Upper lobe of right lung (tissue), 1 donor: ENCODE results near the gene OR13C5. TPM values are rescaled to one million over a fixed set of nuclear protein-coding genes. Genes with fewer than 3 reads are reported as not detected.
A peak's percentile ranks its signal among the peaks of the same experiment; 100 is the strongest.
"Not testable (repeated sequence)": the region's sequence is repeated elsewhere in the genome, so short reads cannot be mapped to it uniquely, and the experiment has no call there.

ENCODE experiments used
- ATAC-seq: fragments of 200-7000 bp; cut with Tn5 transposase; one replicate; pipeline ENCODE4 v1.9.1; 2020; ENCODE audit warnings: mild to moderate bottlenecking, moderate library complexity
- DNase-seq: peaks from one replicate; pipeline ENCODE4 v3.0.0-alpha.2; 2020
- H3K27ac ChIP-seq: fragments of 200-600 bp; one replicate; pipeline ENCODE4 v1.8.0; 2022
- H3K27me3 ChIP-seq: fragments of 200-600 bp; one replicate; pipeline ENCODE4 v1.8.0; 2022; ENCODE audit warnings: mild to moderate bottlenecking
- H3K36me3 ChIP-seq: fragments of 200-600 bp; one replicate; pipeline ENCODE4 v1.8.0; 2022
- H3K4me1 ChIP-seq: fragments of 200-600 bp; one replicate; pipeline ENCODE4 v1.8.0; 2022
- H3K4me3 ChIP-seq: fragments of 200-600 bp; one replicate; pipeline ENCODE4 v1.8.0; 2022; ENCODE audit warnings: mild to moderate bottlenecking
- H3K9me3 ChIP-seq: fragments of 200-600 bp; one replicate; pipeline ENCODE4 v1.8.0; 2022
- CTCF ChIP-seq: fragments of 200-600 bp; IDR thresholded peaks from one replicate; pipeline ENCODE4 v1.8.0; 2022; ENCODE audit warnings: antibody characterized with exemption
- intact Hi-C: fragments of 100-400 bp; cut with DNase I; formaldehyde crosslinking; loops from one replicate; pipeline ENCODE4 v1.11.0; 2022
- long read RNA-seq: library from polyadenylated mRNA; unstranded; transcript quantifications from one replicate; pipeline ENCODE4 v2.0.0, GENCODE V29; 2021
- total RNA-seq: library from RNA; stranded (reverse); fragmentation: NEBNext Ultra II Directional; extraction: Animal tissue kit (Norgen Biotek cat#: 25700); gene quantifications from one replicate; pipeline ENCODE4 v1.2.1, GENCODE V29; 2021
- donor health status: DM: no; HTN: yes; CAD: no; lungs with severe emphysema.

Gene OR13C5, protein sequence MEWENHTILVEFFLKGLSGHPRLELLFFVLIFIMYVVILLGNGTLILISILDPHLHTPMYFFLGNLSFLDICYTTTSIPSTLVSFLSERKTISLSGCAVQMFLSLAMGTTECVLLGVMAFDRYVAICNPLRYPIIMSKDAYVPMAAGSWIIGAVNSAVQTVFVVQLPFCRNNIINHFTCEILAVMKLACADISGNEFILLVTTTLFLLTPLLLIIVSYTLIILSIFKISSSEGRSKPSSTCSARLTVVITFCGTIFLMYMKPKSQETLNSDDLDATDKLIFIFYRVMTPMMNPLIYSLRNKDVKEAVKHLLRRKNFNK
- total RNA-seq, result not detected
- long read RNA-seq, result 0 reads

- ATAC-seq, H3K4me3 ChIP-seq, intact Hi-C loops, H3K27ac ChIP-seq, H3K27me3 ChIP-seq, H3K9me3 ChIP-seq, H3K36me3 ChIP-seq, DNase-seq, H3K4me1 ChIP-seq: not testable (repeated sequence)
Observed at GRCh38 chr9:104599313-104599712, at the start of gene OR13C5. Gene OR13C5, minus strand, starts transcription at chr9:104599413. Its CDS starts 0 bp downstream, at chr9:104599413.

GRCh38 chr9:104635456-104635855 is 36.2 kb upstream of the OR13C5 start:
- no peaks in the 10 kb centered on the region for H3K36me3 ChIP-seq
- no peak for DNase-seq
- H3K27me3 ChIP-seq, result no peaks in the 10 kb centered on the region
- no peak for TF ChIP-seq CTCF
- ATAC-seq, result no peak
- intact Hi-C loops, result no loop called here
- no peak overlapping the region for H3K4me3 ChIP-seq
- no peak overlapping the region for H3K27ac ChIP-seq
- no peaks in the 10 kb centered on the region for H3K4me1 ChIP-seq
- no peaks in the 10 kb centered on the region for H3K9me3 ChIP-seq

DNA sequence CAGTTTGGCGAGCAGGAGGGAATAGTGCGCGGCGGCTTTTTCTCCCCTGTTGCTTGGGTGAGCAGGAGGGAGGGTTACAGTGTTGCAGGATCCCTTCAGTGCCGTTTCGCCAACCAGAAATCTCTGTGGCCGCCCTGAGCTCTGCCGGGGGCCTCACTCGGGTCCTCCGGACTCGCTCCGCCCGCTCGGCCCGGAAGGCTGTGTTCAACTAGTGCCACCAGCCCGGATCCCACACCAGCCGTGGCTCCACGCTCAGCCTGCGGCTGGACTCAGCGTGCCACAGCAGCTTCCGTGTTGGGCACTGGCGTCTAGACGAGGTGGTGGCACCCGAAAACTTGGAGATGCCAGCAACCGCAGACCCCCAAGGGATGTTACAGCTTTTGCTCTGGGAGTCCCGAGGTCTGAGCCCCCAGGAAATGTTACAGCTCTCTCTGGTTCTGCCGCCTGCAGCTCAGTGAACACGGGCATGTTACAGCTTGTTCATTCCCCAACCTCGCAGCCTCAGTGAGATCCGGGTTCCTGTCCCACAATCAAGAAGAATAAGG is 34.8 kb upstream of the OR13C5 start:
- H3K27me3 ChIP-seq, result no peaks in the 10 kb centered on the region
- peak; percentile 32 for ATAC-seq
- no peak for DNase-seq
- H3K9me3 ChIP-seq, result no peaks in the 10 kb centered on the region
- no peak for TF ChIP-seq CTCF
- no peaks in the 10 kb centered on the region for H3K4me1 ChIP-seq
- H3K4me3 ChIP-seq, result no peak overlapping the region
- H3K36me3 ChIP-seq, result no peaks in the 10 kb centered on the region
- H3K27ac ChIP-seq, result no peak overlapping the region
- intact Hi-C loops, result no loop called here

- ATAC-seq, intact Hi-C loops: not testable (repeated sequence)
Observed at GRCh38 chr9:104625964-104626363, 26.8 kb upstream of the OR13C5 start.

DNA sequence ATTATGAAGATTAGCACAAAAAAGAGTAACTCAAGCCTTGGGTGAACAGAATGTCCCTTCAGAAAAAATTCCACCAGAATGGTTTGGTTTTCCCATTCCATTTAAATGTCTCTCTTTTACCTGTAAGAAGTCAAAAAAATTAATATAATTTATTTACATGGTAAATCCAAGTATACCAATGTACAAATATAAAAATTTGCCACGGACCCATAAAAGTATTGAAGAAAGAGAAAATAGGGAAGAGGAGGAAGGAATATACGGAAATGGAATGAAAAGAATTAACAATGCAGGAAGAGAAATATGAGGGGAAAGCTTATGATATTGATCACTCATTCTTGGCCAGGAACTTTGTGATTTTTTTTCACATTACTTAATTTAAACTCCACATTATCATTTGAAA is 18.9 kb upstream of the OR13C5 start, which contains the start of gene OR13C9:
TSS of gene OR13C9 (minus strand) at position 101 of the 400 bp plus-strand sequence. CDS start at position 101, 0 bp downstream.
- Histone ChIP-seq H3K27me3 (no peaks in the 10 kb centered on the region), H3K9me3 (no peaks in the 10 kb centered on the region), H3K27ac (no peak within 1 kb of the TSS), H3K4me3 (no peak within 1 kb of the TSS), H3K4me1 (no peaks in the 10 kb centered on the region), H3K36me3 (no peaks in the 10 kb centered on the region)
- DNase-seq, result no peak
- TF ChIP-seq CTCF, result no peak
- ATAC-seq, result no peak
- intact Hi-C loops, result no loop called here

More at GRCh38 chr9:104625964-104626363, 26.8 kb upstream of the OR13C5 start:
- H3K4me3 ChIP-seq, H3K4me1 ChIP-seq, H3K27ac ChIP-seq, H3K36me3 ChIP-seq, DNase-seq, H3K9me3 ChIP-seq, H3K27me3 ChIP-seq: not testable (repeated sequence)

- DNase-seq (no peak), ATAC-seq (no peak)
- no peaks in the 10 kb centered on the region for H3K9me3 ChIP-seq
- no peak for TF ChIP-seq CTCF
- no peaks in the 10 kb centered on the region for H3K36me3 ChIP-seq
- H3K4me1 ChIP-seq, result no peaks in the 10 kb centered on the region
- no peak overlapping the region for H3K27ac ChIP-seq
- intact Hi-C loops, result no loop called here
- no peak overlapping the region for H3K4me3 ChIP-seq
- H3K27me3 ChIP-seq, result no peaks in the 10 kb centered on the region
Observed at GRCh38 chr9:104617418-104617817, 18.2 kb upstream of the OR13C5 start.
